SK-N-SH (cell line): ENCODE measurements around the gene SNX8. TPM values are rescaled to one million over a fixed set of nuclear protein-coding genes. Genes with fewer than 3 reads are reported as not detected.

ENCODE experiments used
- CTCF ChIA-PET: fragments of 300-600, 350-600 bp; formaldehyde crosslinking; extraction: SDS; loops from one replicate; lab custom pipeline; 2021; lab: Yijun Ruan, JAX
- POLR2A ChIA-PET: fragments of 350-600 bp; sonication (Branson Sonifier 250); formaldehyde crosslinking; extraction: SDS; loops from one replicate; lab custom pipeline; 2020; ENCODE audit warnings: antibody characterized with exemption, inconsistent platforms; lab: Yijun Ruan, JAX
- DNase-seq: peaks from one replicate; pipeline ENCODE4 v3.0.0; 2012
- H2AFZ ChIP-seq: fragments of 200-600 bp; sonication (generic); 2 replicates; pipeline ENCODE4 v1.8.1; 2016; ENCODE audit warnings: antibody characterized with exemption, mild to moderate bottlenecking, low read depth
- H3F3A ChIP-seq: fragments of 200-600 bp; sonication (generic); replicated peaks from 2 replicates; pipeline ENCODE3; 2016; ENCODE audit warnings: antibody characterized with exemption, mild to moderate bottlenecking; ENCODE audit not compliant: insufficient read depth
- H3K27ac ChIP-seq, 2 experiments: fragments of 200-500 bp in 1 of 2; fragments of 200-600 bp in 1 of 2; sonication (Bioruptor generic) in 1 of 2; sonication (generic), shearing (Covaris generic) in 1 of 2; 2 replicates each; pipeline versions ENCODE4 v1.5.1 to v1.6.1; 2014 to 2016; ENCODE audit warnings: low read depth in 2 of 2, inconsistent platforms in 1 of 2, low read length in 1 of 2, mild to moderate bottlenecking in 1 of 2, mixed read lengths in 1 of 2
- H3K27me3 ChIP-seq: fragments of 200-600 bp; sonication (generic), shearing (Covaris generic); 2 replicates; pipeline ENCODE4 v1.6.1; 2016; ENCODE audit warnings: mixed run types; ENCODE audit not compliant: insufficient read depth
- H3K36me3 ChIP-seq, 2 experiments: fragments of 200-500 bp in 1 of 2; fragments of 200-600 bp in 1 of 2; sonication (Bioruptor generic) in 1 of 2; sonication (generic) in 1 of 2; replicated peaks in 1 of 2; 2 replicates each; pipeline versions ENCODE3 to v1.5.1; 2014 to 2016; ENCODE audit warnings: low read length in 1 of 2, mild to moderate bottlenecking in 1 of 2; ENCODE audit not compliant: insufficient read depth in 2 of 2, control insufficient read depth in 1 of 2
- H3K4me1 ChIP-seq, 2 experiments: fragments of 200-500 bp in 1 of 2; fragments of 200-600 bp in 1 of 2; sonication (Bioruptor generic) in 1 of 2; sonication (generic), shearing (Covaris generic) in 1 of 2; 2 replicates each; pipeline versions ENCODE4 v1.5.1 to v1.6.1; 2014 to 2016; ENCODE audit warnings: low read depth in 1 of 2, low read length in 1 of 2, mixed run types in 1 of 2; ENCODE audit not compliant: insufficient read depth in 2 of 2, control insufficient read depth in 1 of 2
- H3K4me2 ChIP-seq: fragments of 200-600 bp; sonication (generic), shearing (Covaris generic); 2 replicates; pipeline ENCODE4 v1.6.1; 2017; ENCODE audit warnings: mixed run types
- H3K4me3 ChIP-seq, 2 experiments: fragments of 200-500 bp in 1 of 2; fragments of 200-600 bp in 1 of 2; sonication (Bioruptor generic) in 1 of 2; sonication (generic), shearing (Covaris generic) in 1 of 2; 2 replicates each; pipeline versions ENCODE4 v1.5.1 to v1.8.1; 2014 to 2016; ENCODE audit warnings: low read depth in 2 of 2, inconsistent platforms in 1 of 2, low read length in 1 of 2, mild to moderate bottlenecking in 1 of 2, mixed read lengths in 1 of 2, moderate library complexity in 1 of 2
- H3K79me2 ChIP-seq: fragments of 200-600 bp; sonication (generic); 2 replicates; pipeline ENCODE4 v1.8.1; 2017; ENCODE audit warnings: mild to moderate bottlenecking; ENCODE audit not compliant: insufficient read depth
- H3K9ac ChIP-seq: fragments of 200-600 bp; sonication (generic); 2 replicates; pipeline ENCODE4 v1.6.1; 2017; ENCODE audit warnings: mixed run types
- H3K9me2 ChIP-seq: fragments of 200-600 bp; sonication (generic); 2 replicates; pipeline ENCODE4 v1.6.1; 2017; ENCODE audit warnings: mixed run types
- H3K9me3 ChIP-seq: fragments of 200-600 bp; sonication (generic); 2 replicates; pipeline ENCODE4 v1.6.1; 2017; ENCODE audit warnings: mixed run types, mild to moderate bottlenecking, moderate library complexity
- H4K20me1 ChIP-seq: fragments of 200-600 bp; sonication (generic); 2 replicates; pipeline ENCODE4 v1.6.1; 2017; ENCODE audit warnings: mild to moderate bottlenecking, mixed run types; ENCODE audit not compliant: insufficient read depth
- CHD2 ChIP-seq: fragments of 150-350 bp; IDR thresholded peaks from 2 replicates; pipeline ENCODE4 v1.6.1; 2018; ENCODE audit warnings: low read length; ENCODE audit not compliant: partially characterized antibody
- ELF1 ChIP-seq: IDR thresholded peaks from 2 replicates; pipeline ENCODE4 v1.4.0; 2012
- FOSL2 ChIP-seq: IDR thresholded peaks from 2 replicates; pipeline ENCODE4 v1.4.0; 2012; ENCODE audit warnings: low read depth, mild to moderate bottlenecking, moderate library complexity, borderline replicate concordance
- FOXM1 ChIP-seq: IDR thresholded peaks from 2 replicates; pipeline ENCODE4 v1.4.0; 2012; ENCODE audit warnings: low read depth, mild to moderate bottlenecking
- JUND ChIP-seq: IDR thresholded peaks from 2 replicates; pipeline ENCODE4 v1.4.0; 2012
- MEF2A ChIP-seq: IDR thresholded peaks from 2 replicates; pipeline ENCODE4 v1.4.0; 2012; ENCODE audit warnings: low read depth, borderline replicate concordance
- RAD21 ChIP-seq: IDR thresholded peaks from 2 replicates; pipeline ENCODE4 v1.6.1; 2012; ENCODE audit warnings: mild to moderate bottlenecking, low read length
- SIN3A ChIP-seq: IDR thresholded peaks from 2 replicates; pipeline ENCODE4 v1.6.1; 2012; ENCODE audit warnings: low read depth, mild to moderate bottlenecking, low read length, moderate library complexity, borderline replicate concordance
- SMC3 ChIP-seq: IDR thresholded peaks from 2 replicates; pipeline ENCODE4 v1.6.1; 2012; ENCODE audit warnings: low read depth, low read length, improper control_type of control experiment
- WGBS: methylation state at CpG from one replicate; pipeline ENCODE4 v1.1.6; 2017; ENCODE audit warnings: low lambda C conversion rate; 5-methylcytosine and 5-hydroxymethylcytosine counted together
- polyA plus RNA-seq, 3 experiments: library from polyadenylated mRNA; depleted of rRNA; stranded (reverse); fragments of >200 nt; gene quantifications; 2 replicates each; pipeline ENCODE4 v1.2.3, GENCODE V29; 2012
- TF ChIP-seq, protein P1 (sequence below): IDR thresholded peaks from 2 replicates; pipeline ENCODE4 v1.4.0; 2012; ENCODE audit warnings: low read depth, borderline replicate concordance

The SNX8 gene
- polyA plus RNA-seq, 1 of the 3 experiments (the other 2 are of a cell fraction), result 20.6 TPM

DNA sequence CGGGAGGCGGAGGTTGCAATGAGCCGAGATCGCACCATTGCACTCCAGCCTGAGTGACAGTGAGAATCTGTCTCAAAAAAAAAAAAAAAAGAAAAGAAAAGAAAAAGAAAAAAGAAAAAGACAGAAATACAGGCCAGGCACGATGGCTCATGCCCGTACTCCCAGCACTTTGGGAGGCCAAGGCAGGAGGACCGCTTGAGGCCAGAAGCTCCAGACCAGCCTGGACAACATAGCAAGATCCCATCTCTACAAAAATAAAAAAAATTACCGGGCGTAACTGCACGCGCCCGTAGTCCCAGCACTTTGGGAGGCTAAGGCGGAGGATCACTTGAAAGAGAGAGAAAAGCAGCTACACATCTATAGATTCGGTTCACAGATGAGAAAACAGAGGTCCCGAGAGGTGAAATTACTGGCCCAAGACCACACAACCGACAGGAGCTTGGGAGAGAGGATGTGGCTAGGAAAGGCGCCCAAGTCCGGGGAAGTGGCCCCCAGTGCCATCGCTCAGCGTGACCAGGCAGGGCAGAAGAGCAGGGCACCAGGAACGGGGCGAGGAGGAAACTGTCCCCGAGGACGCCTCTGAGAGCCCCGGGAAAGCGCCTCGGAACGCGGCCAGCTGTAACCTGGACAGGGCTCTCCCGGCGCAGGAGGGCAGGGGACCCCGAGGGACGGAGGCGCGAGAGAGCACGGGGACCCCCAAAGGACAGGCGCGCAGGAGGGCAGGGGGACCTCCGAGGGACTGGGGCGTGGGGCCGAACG is 612 bp downstream of the SNX8 start:
- no peak for DNase-seq
- peak overlapping the region; percentile 97 for H3K4me2 ChIP-seq
- peak overlapping the region; percentile 60 to 98 for H3K4me3 ChIP-seq
- H3K36me3 ChIP-seq, result no peaks in the 10 kb centered on the region
- peak overlapping the region; percentile 2 to 22; a peak in 3 of 4 replicates for H3K27ac ChIP-seq
- WGBS, result 20% methylated on average over 39 of the region's 42 CpGs
- H3K4me1 ChIP-seq, result peaks cover 0 to 3% of the 10 kb centered on the region in 2 experiments; a peak in 1 of 4 replicates
- H4K20me1 ChIP-seq, result no peaks in the 10 kb centered on the region
- CTCF ChIA-PET, result interaction anchor here (0.7 to 1.3 kb wide), 2 partner anchors 15 to 78 kb away, joined by 3 read pairs; no protein-coding TSS in a partner anchor
- H3K9me3 ChIP-seq, result no peaks in the 10 kb centered on the region
- H3K9ac ChIP-seq, result peak overlapping the region; percentile 87
- peaks cover 53% of the 10 kb centered on the region for H3K79me2 ChIP-seq
- peak overlapping the region; percentile 85 for H2AFZ ChIP-seq
- 0 out of 2 replicates have a peak, but pooled peaks have one; percentile 11 for TF ChIP-seq SIN3A
- no peak for TF ChIP-seq JUND
- no peaks in the 10 kb centered on the region for H3K9me2 ChIP-seq
- POLR2A ChIA-PET, result interaction anchor here (0.7 to 1.2 kb wide), 2 partner anchors 53 to 71 kb away, joined by 3 to 4 read pairs; partner anchors contain the start of gene NUDT1
- no peaks in the 10 kb centered on the region for H3K27me3 ChIP-seq
- H3F3A ChIP-seq, result peaks cover 7% of the 10 kb centered on the region

DNA sequence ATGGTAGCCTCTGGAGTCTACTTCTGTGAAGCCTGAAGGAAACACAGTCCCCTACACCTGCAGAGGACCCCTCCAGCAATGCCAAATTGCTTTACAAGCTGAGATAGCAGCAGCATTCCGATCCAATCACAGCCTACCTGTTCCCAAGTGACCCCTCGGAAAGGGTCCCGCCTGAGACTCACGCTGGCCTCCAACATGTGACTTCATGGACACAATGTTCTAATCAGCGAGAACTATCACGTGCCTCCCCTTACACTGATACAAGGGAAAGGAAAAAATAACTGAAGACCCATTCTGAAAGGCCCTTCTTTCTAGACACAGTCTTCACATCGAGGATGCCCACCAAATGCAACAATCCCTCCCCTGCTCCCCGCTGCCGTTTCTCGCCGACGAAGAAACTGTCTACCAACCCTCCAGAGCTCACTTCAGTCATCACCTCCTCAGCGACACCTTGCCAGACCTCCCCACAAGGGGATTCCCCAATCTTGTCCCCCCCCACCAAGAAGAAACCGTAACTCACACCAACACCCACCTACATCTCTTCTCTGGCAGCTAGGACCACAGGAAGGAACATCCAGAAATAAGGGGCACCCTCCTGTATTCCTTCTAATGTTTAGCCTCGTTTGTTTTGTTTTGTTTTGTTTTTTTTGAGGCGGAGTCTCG is 1.8 kb downstream of the SNX8 start:
- Histone ChIP-seq H4K20me1 (no peaks in the 10 kb centered on the region), H3K27ac (no peak overlapping the region), H3K9me3 (no peaks in the 10 kb centered on the region), H3K4me3 (no peak overlapping the region), H3K9me2 (no peaks in the 10 kb centered on the region), H3K36me3 (no peaks in the 10 kb centered on the region), H3K79me2 (peaks cover 58% of the 10 kb centered on the region), H3K4me1 (peaks cover 0 to 3% of the 10 kb centered on the region in 2 experiments; a peak in 1 of 4 replicates), H3K27me3 (no peaks in the 10 kb centered on the region), H3K9ac (no peak overlapping the region), H2AFZ (no peak overlapping the region), H3F3A (peaks cover 14% of the 10 kb centered on the region), H3K4me2 (no peak overlapping the region)
- CTCF ChIA-PET, result no interaction called here
- DNase-seq, result no peak
- no peak for TF ChIP-seq CHD2
- TF ChIP-seq FOSL2, result no peak
- no peak for TF ChIP-seq SMC3
- TF ChIP-seq ELF1, result no peak
- no peak for TF ChIP-seq RAD21
- TF ChIP-seq JUND, result no peak
- TF ChIP-seq MEF2A, result no peak
- TF ChIP-seq FOXM1, result no peak
- TF ChIP-seq, protein P1, sequence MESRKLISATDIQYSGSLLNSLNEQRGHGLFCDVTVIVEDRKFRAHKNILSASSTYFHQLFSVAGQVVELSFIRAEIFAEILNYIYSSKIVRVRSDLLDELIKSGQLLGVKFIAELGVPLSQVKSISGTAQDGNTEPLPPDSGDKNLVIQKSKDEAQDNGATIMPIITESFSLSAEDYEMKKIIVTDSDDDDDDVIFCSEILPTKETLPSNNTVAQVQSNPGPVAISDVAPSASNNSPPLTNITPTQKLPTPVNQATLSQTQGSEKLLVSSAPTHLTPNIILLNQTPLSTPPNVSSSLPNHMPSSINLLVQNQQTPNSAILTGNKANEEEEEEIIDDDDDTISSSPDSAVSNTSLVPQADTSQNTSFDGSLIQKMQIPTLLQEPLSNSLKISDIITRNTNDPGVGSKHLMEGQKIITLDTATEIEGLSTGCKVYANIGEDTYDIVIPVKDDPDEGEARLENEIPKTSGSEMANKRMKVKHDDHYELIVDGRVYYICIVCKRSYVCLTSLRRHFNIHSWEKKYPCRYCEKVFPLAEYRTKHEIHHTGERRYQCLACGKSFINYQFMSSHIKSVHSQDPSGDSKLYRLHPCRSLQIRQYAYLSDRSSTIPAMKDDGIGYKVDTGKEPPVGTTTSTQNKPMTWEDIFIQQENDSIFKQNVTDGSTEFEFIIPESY, result no peak
- WGBS, result 93% methylated on average over 17 of the region's 17 CpGs
- POLR2A ChIA-PET, result no interaction called here
